HepG2 (cell line): Measurements from ENCODE around the gene ZNF189. TPM values are rescaled to one million over a fixed set of nuclear protein-coding genes. Genes with fewer than 3 reads are reported as not detected.

Experiments
- ATAC-seq: fragments of 200-7000 bp; cut with Tn5 transposase; 3 replicates; pipeline ENCODE4 v1.9.1; 2020; ENCODE audit warnings: mild to moderate bottlenecking, moderate library complexity
- BruUV-seq: library from RNA; stranded (reverse); fragments of 400-500 nt; replicated peaks from 2 replicates; lab custom pipeline; 2021; lab: Mats Ljungman, UMichigan
- CTCF ChIA-PET: fragments of 300-600 bp; formaldehyde crosslinking; extraction: SDS; loops from one replicate; lab custom pipeline; 2021; ENCODE audit warnings: low total read pairs, inconsistent platforms, low intra/inter-chr PET ratio; lab: Yijun Ruan, JAX
- POLR2A ChIA-PET: fragments of 350-600 bp; sonication (Branson Sonifier 250); formaldehyde crosslinking; loops from one replicate; lab custom pipeline; 2020; ENCODE audit warnings: antibody characterized with exemption, inconsistent platforms; lab: Yijun Ruan, JAX
- DNase-seq: peaks from one replicate; pipeline ENCODE4 v3.0.0-alpha.2; 2015; ENCODE audit warnings: low spot score
- FAIRE-seq: peaks from 3 replicates; lab custom pipeline; 2011; peaks lifted over from hg19 to GRCh38; lab: Jason Lieb, UNC
- H2AFZ ChIP-seq: one replicate; pipeline ENCODE4 v1.6.1; 2011; ENCODE audit warnings: low read length, inconsistent platforms
- H3K27ac ChIP-seq: fragments of 300-600 bp; 3 replicates; pipeline ENCODE4 v1.8.0; 2011; ENCODE audit warnings: mixed run types, mild to moderate bottlenecking, mixed read lengths, low read length, inconsistent platforms; ENCODE audit not compliant: insufficient read depth; ENCODE audit errors: extremely low read length
- H3K27me3 ChIP-seq, 2 experiments: fragments of 200-600 bp in 1 of 2; 2 replicates in 1 of 2; 3 replicates in 1 of 2; pipeline versions ENCODE4 v1.6.0 to v1.8.0; 2011; ENCODE audit warnings: low read length in 2 of 2, mild to moderate bottlenecking in 2 of 2, moderate library complexity in 2 of 2, inconsistent platforms in 1 of 2; ENCODE audit not compliant: insufficient read depth in 2 of 2, control insufficient read depth in 1 of 2
- H3K36me3 ChIP-seq, 2 experiments: fragments of 200-600 bp in 1 of 2; replicated peaks in 1 of 2; 2 replicates in 1 of 2; 3 replicates in 1 of 2; pipeline versions ENCODE4 v1.5.1 to v1.8.0; 2011; ENCODE audit warnings: low read length in 2 of 2, inconsistent platforms in 1 of 2; ENCODE audit not compliant: insufficient read depth in 2 of 2, control insufficient read depth in 1 of 2
- H3K4me1 ChIP-seq: 2 replicates; pipeline ENCODE4 v1.5.1; 2012; ENCODE audit warnings: low read length, inconsistent platforms; ENCODE audit not compliant: insufficient read depth
- H3K4me2 ChIP-seq: 2 replicates; pipeline ENCODE4 v1.6.0; 2011; ENCODE audit warnings: low read depth, low read length, inconsistent platforms
- H3K4me3 ChIP-seq, 3 experiments: fragments of 200-600 bp in 1 of 3; sonication (generic), shearing (Covaris generic) in 1 of 3; replicated peaks in 1 of 3; 2 replicates each; pipeline ENCODE4 v1.5.1; 2011 to 2016; ENCODE audit warnings: low read length in 3 of 3, inconsistent platforms in 2 of 3, low read depth in 2 of 3, mild to moderate bottlenecking in 2 of 3, control low read depth in 1 of 3, mixed read lengths in 1 of 3; ENCODE audit not compliant: insufficient read depth in 1 of 3
- H3K79me2 ChIP-seq: one replicate; pipeline ENCODE4 v1.6.1; 2011; ENCODE audit warnings: low read length, inconsistent platforms; ENCODE audit not compliant: insufficient read depth
- H3K9ac ChIP-seq: 2 replicates; pipeline ENCODE4 v1.6.0; 2011; ENCODE audit warnings: mild to moderate bottlenecking, low read depth, low read length, inconsistent platforms; ENCODE audit not compliant: insufficient read depth
- H3K9me3 ChIP-seq: 2 replicates; pipeline ENCODE4 v1.5.1; 2012; ENCODE audit warnings: mild to moderate bottlenecking, low read length
- H4K20me1 ChIP-seq: 2 replicates; pipeline ENCODE4 v1.6.0; 2011; ENCODE audit warnings: inconsistent platforms, mild to moderate bottlenecking, low read length, moderate library complexity; ENCODE audit not compliant: insufficient read depth
- ARNT ChIP-seq: fragments of 450-650 bp; IDR thresholded peaks from 2 replicates; pipeline ENCODE4 v1.6.1; 2017
- CHCHD3 ChIP-seq: sonication (generic); formaldehyde crosslinking; IDR thresholded peaks from 2 replicates; pipeline ENCODE4 v1.8.0; 2022; ENCODE audit warnings: mild to moderate bottlenecking, missing genetic modification reagents, moderate library complexity
- CTCF ChIP-seq: sonication (generic); formaldehyde crosslinking; IDR thresholded peaks from 2 replicates; pipeline ENCODE4 v1.5.0; 2020; ENCODE audit warnings: mild to moderate bottlenecking, missing genetic modification reagents, moderate library complexity
- DPF2 ChIP-seq: sonication (generic); formaldehyde crosslinking; IDR thresholded peaks from 2 replicates; pipeline ENCODE4 v1.4.0; 2020; ENCODE audit warnings: mild to moderate bottlenecking, low read depth, missing genetic modification reagents, borderline replicate concordance
- HDAC2 ChIP-seq: sonication (generic); formaldehyde crosslinking; IDR thresholded peaks from 2 replicates; pipeline ENCODE4 v1.4.0; 2020; ENCODE audit warnings: missing genetic modification reagents
- HHEX ChIP-seq: IDR thresholded peaks from 2 replicates; pipeline ENCODE4 v1.6.1; 2016; ENCODE audit warnings: control low read depth
- HOXA5 ChIP-seq: sonication (generic); formaldehyde crosslinking; IDR thresholded peaks from 2 replicates; pipeline ENCODE4 v1.4.0; 2020; ENCODE audit warnings: missing genetic modification reagents
- KAT8 ChIP-seq: IDR thresholded peaks from 2 replicates; pipeline ENCODE4 v1.6.1; 2016; ENCODE audit warnings: missing genetic modification reagents, missing compliant biosample characterization
- KLF11 ChIP-seq: IDR thresholded peaks from 2 replicates; pipeline ENCODE4 v1.6.1; 2016; ENCODE audit warnings: missing compliant biosample characterization
- MED1 ChIP-seq: sonication (generic); formaldehyde crosslinking; IDR thresholded peaks from 2 replicates; pipeline ENCODE4 v1.4.0; 2020; ENCODE audit warnings: missing genetic modification reagents
- RXRA ChIP-seq: sonication (generic); formaldehyde crosslinking; IDR thresholded peaks from 2 replicates; pipeline ENCODE4 v1.5.1; 2020; ENCODE audit warnings: missing genetic modification reagents
- SETDB1 ChIP-seq: sonication (generic); formaldehyde crosslinking; IDR thresholded peaks from 2 replicates; pipeline ENCODE4 v1.5.1; 2020; ENCODE audit warnings: missing genetic modification reagents, mild to moderate bottlenecking, borderline replicate concordance
- SMARCE1 ChIP-seq: fragments of 450-650 bp; IDR thresholded peaks from 2 replicates; pipeline ENCODE4 v1.6.1; 2017; ENCODE audit warnings: borderline replicate concordance
- TBX2 ChIP-seq: sonication (generic); formaldehyde crosslinking; IDR thresholded peaks from 2 replicates; pipeline ENCODE4 v1.5.0; 2020; ENCODE audit warnings: missing genetic modification reagents, mild to moderate bottlenecking, borderline replicate concordance
- TFE3 ChIP-seq: IDR thresholded peaks from 2 replicates; pipeline ENCODE4 v1.6.1; 2016
- XRCC5 ChIP-seq: fragments of 200-400 bp; formaldehyde crosslinking; optimal IDR thresholded peaks from 2 replicates; pipeline ENCODE3; 2017; ENCODE audit warnings: mild to moderate bottlenecking, low read length
- ZNF317 ChIP-seq: sonication (generic); formaldehyde crosslinking; IDR thresholded peaks from 2 replicates; pipeline ENCODE4 v1.5.0; 2020; ENCODE audit warnings: mild to moderate bottlenecking, missing genetic modification reagents
- ZNF333 ChIP-seq: sonication (generic); formaldehyde crosslinking; IDR thresholded peaks from 2 replicates; pipeline ENCODE4 v1.4.0; 2020; ENCODE audit warnings: mild to moderate bottlenecking, missing genetic modification reagents, borderline replicate concordance
- ZNF354B ChIP-seq: sonication (generic); formaldehyde crosslinking; IDR thresholded peaks from 2 replicates; pipeline ENCODE4 v1.8.0; 2022; ENCODE audit warnings: mild to moderate bottlenecking, missing genetic modification reagents
- ZNF552 ChIP-seq: sonication (generic); formaldehyde crosslinking; IDR thresholded peaks from 2 replicates; pipeline ENCODE4 v1.9.0; 2022; ENCODE audit warnings: missing genetic modification reagents, mild to moderate bottlenecking, borderline replicate concordance
- ZNF576 ChIP-seq: sonication (generic); formaldehyde crosslinking; IDR thresholded peaks from 2 replicates; pipeline ENCODE4 v1.4.0; 2020; ENCODE audit warnings: mild to moderate bottlenecking, missing genetic modification reagents
- ZNF768 ChIP-seq: sonication (generic); formaldehyde crosslinking; IDR thresholded peaks from 2 replicates; pipeline ENCODE4 v1.4.0; 2020; ENCODE audit warnings: missing genetic modification reagents
- WGBS: methylation state at CpG from one replicate; pipeline ENCODE4 v1.1.6; 2017; ENCODE audit warnings: low lambda C conversion rate; 5-methylcytosine and 5-hydroxymethylcytosine counted together
- in situ Hi-C: cut with HindIII; loops from 2 replicates; pipeline ENCODE4 v1.10.0; 2017; ENCODE audit warnings: low pct_unique_long_range_greater_than_20kb; ENCODE audit not compliant: extremely low pct_ligation_motif_present
- intact Hi-C: fragments of 100-400 bp; cut with micrococcal nuclease; formaldehyde crosslinking; loops from one replicate; pipeline ENCODE4 v1.10.0; 2022; ENCODE audit not compliant: unreplicated experiment
- polyA plus RNA-seq, 8 experiments: library from polyadenylated mRNA; depleted of rRNA in 3 of 8; stranded (reverse) in 7 of 8; unstranded in 1 of 8; fragments of >200 nt; fragmentation: Illumina TruSeq in 4 of 8; extraction: Trizol in 4 of 8; gene quantifications; 2 replicates each; pipeline versions ENCODE4 v1.2.1 to v1.2.3, GENCODE V29; 2011 to 2016; ENCODE audit warnings: low read depth in 4 of 8, missing spikeins in 1 of 8, mixed read lengths in 1 of 8; ENCODE audit not compliant: insufficient read depth in 1 of 8
- total RNA-seq, 5 experiments: library from RNA; depleted of rRNA; stranded (reverse); fragments of >200 nt; fragmentation: Illumina TruSeq; extraction: Trizol; gene quantifications; 2 replicates each; pipeline ENCODE4 v1.2.3, GENCODE V29; 2016; ENCODE audit warnings: low read depth in 1 of 5

ZNF189 gene
- total and polyA plus RNA-seq, 2 of the 13 experiments (the other 11 are each of a cell fraction or from before 2014, with no cell fraction given), result 8.4 to 50.0 TPM

- TF ChIP-seq ARNT (no peak), KLF11 (CRISPR knock-in tag) (0 out of 2 replicates have a peak, but pooled peaks have one; percentile 24), HDAC2 (peak; percentile 86), ZNF576 (no peak; the same call in 1 of the 2 replicates), HHEX (CRISPR knock-in tag) (no peak; the same call in 1 of the 2 replicates)
Observed at GRCh38 chr9:101398068-101398929, at the start of gene ZNF189, which contains the start of gene MRPL50 (continued).

- no peak for ATAC-seq
- Histone ChIP-seq H3K4me3 (no peak overlapping the region), H2AFZ (no peak overlapping the region), H3K27me3 (no peaks in the 10 kb centered on the region), H3K4me1 (peaks cover 76% of the 10 kb centered on the region), H3K9me3 (no peaks in the 10 kb centered on the region), H3K79me2 (no peaks in the 10 kb centered on the region), H3K9ac (no peak overlapping the region), H3K27ac (peak overlapping the region; percentile 48), H3K36me3 (no peaks in the 10 kb centered on the region), H4K20me1 (no peaks in the 10 kb centered on the region), H3K4me2 (peak overlapping the region; percentile 27)
- DNase-seq, result peak; percentile 65
- intact Hi-C loops, result no loop called here
- POLR2A ChIA-PET, result interaction anchor here (1.6 to 2.5 kb wide), 4 partner anchors 16 to 48 kb away, joined by 4 to 23 read pairs (median 6); partner anchors contain the start of genes MRPL50 and ZNF189
- in situ Hi-C loops, result no loop called here
- no TSS peak for BruUV-seq
- WGBS, result 25% methylated on average over 1 of the region's 1 CpG
- no peak for FAIRE-seq
- CTCF ChIA-PET, result no interaction called here
- TF ChIP-seq SETDB1, result no peak
- peak; percentile 14; the same call in 1 of the 2 replicates for TF ChIP-seq TFE3 (CRISPR knock-in tag)
- TF ChIP-seq TBX2 (CRISPR knock-in tag), result 0 out of 2 replicates have a peak, but pooled peaks have one; percentile 27
- TF ChIP-seq MED1, result peak; percentile 86
- TF ChIP-seq SMARCE1, result no peak
- TF ChIP-seq KAT8 (CRISPR knock-in tag), result no peak
- peak; percentile 29; the same call in 1 of the 2 replicates for TF ChIP-seq CTCF (CRISPR knock-in tag)
- no peak for TF ChIP-seq HOXA5 (CRISPR knock-in tag)
- no peak for TF ChIP-seq CHCHD3 (CRISPR knock-in tag)
- TF ChIP-seq ZNF333 (CRISPR knock-in tag), result no peak
- TF ChIP-seq DPF2 (CRISPR knock-in tag), result 0 out of 2 replicates have a peak, but pooled peaks have one; percentile 21
- TF ChIP-seq RXRA (CRISPR knock-in tag), result no peak
- no peak for TF ChIP-seq ZNF768 (CRISPR knock-in tag)
- no peak for TF ChIP-seq ZNF354B (CRISPR knock-in tag)
- TF ChIP-seq XRCC5, result no peak
- TF ChIP-seq ZNF552 (CRISPR knock-in tag), result no peak
- TF ChIP-seq ZNF317 (CRISPR knock-in tag), result 0 out of 2 replicates have a peak, but pooled peaks have one; percentile 30
Observed at GRCh38 chr9:101350285-101350684, 48.4 kb upstream of the ZNF189 start.
